Tibial artery (tissue), 4 donors: ENCODE results near the gene GAS7.

Source experiments
- DNase-seq, 2 donors: peaks; one replicate each; pipeline ENCODE4 v3.0.0-alpha.2; 2019
- H3K27ac ChIP-seq, 2 donors: fragments of 200-600 bp; sonication (generic) in 1 of 2; 1 replicate in 1 of 2; 2 replicates in 1 of 2; pipeline ENCODE4 v1.5.1; 2018 to 2019; ENCODE audit warnings: mild to moderate bottlenecking in 1 of 2
- H3K27me3 ChIP-seq, 2 donors: fragments of 200-600 bp; sonication (generic) in 1 of 2; one replicate each; pipeline versions ENCODE4 v1.5.1 to v1.6.0; 2016 to 2019
- H3K36me3 ChIP-seq, 3 donors: fragments of 200-600 bp; sonication (generic) in 2 of 3; one replicate each; pipeline ENCODE4 v1.5.1; 2016 to 2019; ENCODE audit warnings: mild to moderate bottlenecking in 2 of 3
- H3K4me1 ChIP-seq, 4 donors: fragments of 200-600 bp; sonication (generic) in 2 of 4; 1 replicate in 3 of 4; 2 replicates in 1 of 4; pipeline ENCODE4 v1.5.1; 2016 to 2019
- H3K4me3 ChIP-seq, 2 donors: fragments of 200-600 bp; sonication (generic) in 1 of 2; 1 replicate in 1 of 2; 2 replicates in 1 of 2; pipeline ENCODE4 v1.5.1; 2018 to 2019; ENCODE audit warnings: mild to moderate bottlenecking in 2 of 2
- H3K9me3 ChIP-seq, 3 donors: fragments of 200-600 bp; sonication (generic) in 1 of 3; one replicate each; pipeline ENCODE4 v1.5.1; 2016 to 2019
- intact Hi-C: fragments of 100-400 bp; cut with DNase I; formaldehyde crosslinking; loops from one replicate; pipeline ENCODE4 v1.15.0; 2023; ENCODE audit warnings: low total_unique reads
- TF ChIP-seq, protein P1 (sequence below), 2 experiments: fragments of 200-600 bp in 1 of 2; fragments of 450-650 bp in 1 of 2; IDR thresholded peaks; one replicate each; pipeline ENCODE4 v1.5.1; 2017 to 2019; ENCODE audit warnings: antibody characterized with exemption in 2 of 2, mild to moderate bottlenecking in 1 of 2, moderate library complexity in 1 of 2

The GAS7 gene

GRCh38 chr17:10046786-10047785 is 151.3 kb downstream of the GAS7 start:
- H3K27ac ChIP-seq = no peak overlapping the region
- H3K4me1 ChIP-seq = no peaks in the 10 kb centered on the region
- H3K36me3 ChIP-seq = no peaks in the 10 kb centered on the region
- H3K27me3 ChIP-seq = no peaks in the 10 kb centered on the region
- no peaks in the 10 kb centered on the region for H3K9me3 ChIP-seq
- intact Hi-C loops = no loop called here
- TF ChIP-seq, protein P1, sequence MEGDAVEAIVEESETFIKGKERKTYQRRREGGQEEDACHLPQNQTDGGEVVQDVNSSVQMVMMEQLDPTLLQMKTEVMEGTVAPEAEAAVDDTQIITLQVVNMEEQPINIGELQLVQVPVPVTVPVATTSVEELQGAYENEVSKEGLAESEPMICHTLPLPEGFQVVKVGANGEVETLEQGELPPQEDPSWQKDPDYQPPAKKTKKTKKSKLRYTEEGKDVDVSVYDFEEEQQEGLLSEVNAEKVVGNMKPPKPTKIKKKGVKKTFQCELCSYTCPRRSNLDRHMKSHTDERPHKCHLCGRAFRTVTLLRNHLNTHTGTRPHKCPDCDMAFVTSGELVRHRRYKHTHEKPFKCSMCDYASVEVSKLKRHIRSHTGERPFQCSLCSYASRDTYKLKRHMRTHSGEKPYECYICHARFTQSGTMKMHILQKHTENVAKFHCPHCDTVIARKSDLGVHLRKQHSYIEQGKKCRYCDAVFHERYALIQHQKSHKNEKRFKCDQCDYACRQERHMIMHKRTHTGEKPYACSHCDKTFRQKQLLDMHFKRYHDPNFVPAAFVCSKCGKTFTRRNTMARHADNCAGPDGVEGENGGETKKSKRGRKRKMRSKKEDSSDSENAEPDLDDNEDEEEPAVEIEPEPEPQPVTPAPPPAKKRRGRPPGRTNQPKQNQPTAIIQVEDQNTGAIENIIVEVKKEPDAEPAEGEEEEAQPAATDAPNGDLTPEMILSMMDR (IDR thresholded peaks at IDR 0.05) = no peak
- no peak for DNase-seq
- no peak overlapping the region for H3K4me3 ChIP-seq

- no peak overlapping the region for H3K4me3 ChIP-seq
- intact Hi-C loops = no loop called here
- no peak for DNase-seq
- H3K9me3 ChIP-seq = no peaks in the 10 kb centered on the region
- H3K27me3 ChIP-seq = no peaks in the 10 kb centered on the region
- TF ChIP-seq, protein P1 (IDR thresholded peaks at IDR 0.05) = no peak
- no peaks in the 10 kb centered on the region for H3K4me1 ChIP-seq
- H3K36me3 ChIP-seq = no peaks in the 10 kb centered on the region
- no peak overlapping the region for H3K27ac ChIP-seq
Observed at GRCh38 chr17:10045871-10046658, 152.3 kb downstream of the GAS7 start.

GRCh38 chr17:10042589-10043244 is 155.7 kb downstream of the GAS7 start:
- Histone ChIP-seq H3K27ac (no peak overlapping the region), H3K36me3 (no peaks in the 10 kb centered on the region), H3K27me3 (no peaks in the 10 kb centered on the region), H3K9me3 (no peaks in the 10 kb centered on the region), H3K4me3 (no peak overlapping the region), H3K4me1 (no peaks in the 10 kb centered on the region)
- intact Hi-C loops = no loop called here
- TF ChIP-seq, protein P1 (IDR thresholded peaks at IDR 0.05) = no peak
- DNase-seq = no peak

DNA sequence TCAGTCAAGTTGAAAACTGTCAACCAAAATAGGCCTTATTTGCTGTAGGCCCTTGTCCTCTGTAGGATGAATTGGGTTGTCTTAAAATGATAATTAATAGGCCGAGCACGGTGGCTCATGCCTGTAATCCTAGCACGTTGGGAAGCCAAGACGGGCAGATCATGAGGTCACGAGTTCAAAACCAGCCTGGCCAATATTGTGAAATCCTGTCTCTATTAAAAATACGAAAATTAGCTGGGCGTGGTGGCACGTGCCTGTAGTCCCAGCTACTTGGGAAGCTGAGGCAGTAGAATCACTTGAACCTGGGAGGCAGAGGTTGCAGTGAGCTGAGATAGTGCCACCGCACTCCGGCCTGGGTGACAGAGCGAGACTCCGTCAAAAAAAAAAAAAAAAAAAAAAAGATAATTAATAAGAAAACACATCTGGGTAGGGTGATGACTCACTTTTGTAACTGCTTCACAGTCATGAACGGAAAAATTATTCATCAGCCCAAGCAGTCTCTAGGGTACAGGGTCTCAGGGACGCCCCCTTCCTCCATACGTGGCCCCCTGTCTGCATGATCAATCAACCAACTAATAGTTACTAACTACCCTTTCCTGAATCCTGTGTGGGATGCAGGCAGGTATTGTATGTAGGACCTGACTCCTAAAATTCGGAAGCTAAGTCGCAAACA is 156.4 kb downstream of the GAS7 start:
- Histone ChIP-seq H3K36me3 (no peaks in the 10 kb centered on the region), H3K9me3 (no peaks in the 10 kb centered on the region), H3K4me3 (no peak overlapping the region), H3K4me1 (no peaks in the 10 kb centered on the region), H3K27me3 (no peaks in the 10 kb centered on the region), H3K27ac (no peak overlapping the region)
- intact Hi-C loops = no loop called here
- TF ChIP-seq, protein P1 (IDR thresholded peaks at IDR 0.05) = no peak
- no peak for DNase-seq

DNA sequence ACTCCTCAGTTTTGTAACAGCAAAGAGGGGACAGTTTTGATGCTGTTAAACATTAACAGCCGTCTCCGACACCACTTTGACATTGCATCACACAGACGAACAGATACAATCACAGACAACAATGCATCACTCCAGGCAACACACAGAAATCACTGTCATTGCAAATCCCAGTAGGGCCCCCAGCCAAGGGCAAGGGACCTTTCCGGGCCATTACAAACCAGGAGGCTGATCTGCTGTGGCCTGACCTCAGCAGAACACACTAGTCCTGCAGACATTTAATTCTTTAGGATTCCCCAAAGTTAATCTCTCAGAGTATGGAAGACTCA is 157.2 kb downstream of the GAS7 start:
- Histone ChIP-seq H3K4me1 (no peaks in the 10 kb centered on the region), H3K27me3 (no peaks in the 10 kb centered on the region), H3K4me3 (no peak overlapping the region), H3K9me3 (no peaks in the 10 kb centered on the region), H3K36me3 (no peaks in the 10 kb centered on the region), H3K27ac (no peak overlapping the region)
- TF ChIP-seq, protein P1 (IDR thresholded peaks at IDR 0.05) = no peak
- DNase-seq = no peak
- intact Hi-C loops = no loop called here
